A549 (cell line): ENCODE data around the gene NFIA. TPM values are rescaled to one million over a fixed set of nuclear protein-coding genes. Genes with fewer than 3 reads are reported as not detected.
A peak's percentile ranks its signal among the peaks of the same experiment; 100 is the strongest.

Experiments used
- ATAC-seq, 2 experiments: fragments of 200-7000 bp in 1 of 2; fragments of >200 bp in 1 of 2; cut with Nextera tagmentation in 1 of 2; cut with Tn5 transposase in 1 of 2; 3 replicates each; pipeline versions ENCODE4 v1.8.0 to v1.9.1; 2018 to 2020; ENCODE audit warnings: mild to moderate bottlenecking in 1 of 2, moderate library complexity in 1 of 2
- CTCF ChIA-PET: fragments of 300-600 bp; sonication (Branson Sonifier 250); formaldehyde crosslinking; extraction: SDS; loops from one replicate; lab custom pipeline; 2021; ENCODE audit warnings: antibody characterized with exemption, inconsistent platforms; lab: Yijun Ruan, JAX
- POLR2A ChIA-PET: fragments of 350-600 bp; formaldehyde crosslinking; extraction: SDS; loops from one replicate; lab custom pipeline; 2021; ENCODE audit warnings: antibody characterized with exemption, inconsistent platforms; lab: Yijun Ruan, JAX
- DNase-seq, 2 experiments: peaks; one replicate each; pipeline versions ENCODE4 v3.0.0 to v3.0.0-alpha.2; 2011 to 2016; ENCODE audit warnings: low read depth in 1 of 2, low spot score in 1 of 2
- FAIRE-seq: peaks from 2 replicates; lab custom pipeline; 2011; peaks lifted over from hg19 to GRCh38; lab: Jason Lieb, UNC
- H3K27ac ChIP-seq, 2 experiments: fragments of >200 bp; sonication (Bioruptor Twin); formaldehyde crosslinking; 3 replicates each; pipeline ENCODE4 v1.5.1; 2016 to 2017
- H3K4me1 ChIP-seq: fragments of >200 bp; sonication (Bioruptor Twin); formaldehyde crosslinking; 3 replicates; pipeline ENCODE4 v1.6.1; 2016
- H3K4me2 ChIP-seq: fragments of >200 bp; sonication (Bioruptor Twin); formaldehyde crosslinking; 3 replicates; pipeline ENCODE4 v1.6.1; 2016
- H3K4me3 ChIP-seq: fragments of >200 bp; sonication (Bioruptor Twin); formaldehyde crosslinking; 3 replicates; pipeline ENCODE4 v1.5.1; 2016
- H3K9me3 ChIP-seq: fragments of >200 bp; sonication (Bioruptor Twin); formaldehyde crosslinking; 3 replicates; pipeline ENCODE4 v1.6.1; 2016
- BCL3 ChIP-seq: fragments of >200 bp; sonication (Bioruptor Twin); formaldehyde crosslinking; IDR thresholded peaks from 3 replicates; pipeline ENCODE4 v1.6.1; 2016
- CBX8 ChIP-seq: fragments of 200-600 bp; sonication (generic); IDR thresholded peaks from 2 replicates; pipeline ENCODE4 v1.6.1; 2016
- EP300 ChIP-seq, 2 experiments: fragments of >200 bp; sonication (Bioruptor Twin); formaldehyde crosslinking; IDR thresholded peaks; 2 replicates in 1 of 2; 3 replicates in 1 of 2; pipeline ENCODE4 v1.6.1; 2016 to 2017
- FOSB ChIP-seq: fragments of 250-450 bp; sonication (Bioruptor Pico); IDR thresholded peaks from 2 replicates; pipeline ENCODE4 v1.5.0; 2020; ENCODE audit warnings: mild to moderate bottlenecking, moderate library complexity
- HDAC2 ChIP-seq: fragments of 200-600 bp; sonication (generic); IDR thresholded peaks from 2 replicates; pipeline ENCODE4 v1.6.1; 2016
- HMGXB4 ChIP-seq: fragments of 250-450 bp; sonication (Bioruptor Pico); IDR thresholded peaks from 2 replicates; pipeline ENCODE4 v1.5.0; 2021; ENCODE audit warnings: mild to moderate bottlenecking, moderate library complexity, borderline replicate concordance
- HOXB13 ChIP-seq: fragments of 250-450 bp; sonication (Bioruptor Pico); IDR thresholded peaks from 2 replicates; pipeline ENCODE4 v1.5.0; 2020; ENCODE audit warnings: low read depth, mild to moderate bottlenecking, moderate library complexity
- HOXB5 ChIP-seq: fragments of 250-450 bp; sonication (Bioruptor Pico); IDR thresholded peaks from 2 replicates; pipeline ENCODE4 v1.5.0; 2020; ENCODE audit warnings: mild to moderate bottlenecking, moderate library complexity
- MAFK ChIP-seq: fragments of 450-650 bp; IDR thresholded peaks from 2 replicates; pipeline ENCODE4 v1.6.1; 2014; ENCODE audit not compliant: partially characterized antibody
- NFE2L2 ChIP-seq: fragments of 150-350 bp; conservative IDR thresholded peaks from 2 replicates; pipeline ENCODE4 v1.6.1; 2014; ENCODE audit warnings: low read length
- NR3C1 ChIP-seq: fragments of >200 bp; sonication (Bioruptor Twin); formaldehyde crosslinking; IDR thresholded peaks from 3 replicates; pipeline ENCODE4 v1.6.1; 2017
- POLR2AphosphoS2 ChIP-seq: conservative IDR thresholded peaks from 2 replicates; pipeline ENCODE4 v1.6.1; 2012; ENCODE audit warnings: low read length, improper control_type of control experiment, inconsistent platforms
- RAD21 ChIP-seq, 2 experiments: fragments of >200 bp in 1 of 2; sonication (Bioruptor Twin) in 1 of 2; formaldehyde crosslinking in 1 of 2; IDR thresholded peaks in 1 of 2; conservative IDR thresholded peaks in 1 of 2; 2 replicates in 1 of 2; 3 replicates in 1 of 2; pipeline ENCODE4 v1.6.1; 2012 to 2018; ENCODE audit warnings: inconsistent platforms in 1 of 2
- RARB ChIP-seq: fragments of 250-450 bp; sonication (Bioruptor Pico); IDR thresholded peaks from 2 replicates; pipeline ENCODE4 v1.8.0; 2021; ENCODE audit warnings: mild to moderate bottlenecking, moderate library complexity
- RCOR1 ChIP-seq: fragments of 150-350 bp; IDR thresholded peaks from 2 replicates; pipeline ENCODE4 v1.6.1; 2014; ENCODE audit warnings: antibody characterized with exemption, low read length, low read depth
- SMC3 ChIP-seq: fragments of >200 bp; sonication (Bioruptor Twin); formaldehyde crosslinking; IDR thresholded peaks from 3 replicates; pipeline ENCODE4 v1.6.1; 2018; ENCODE audit warnings: inconsistent platforms
- TFCP2L1 ChIP-seq: fragments of 250-450 bp; sonication (Bioruptor Pico); IDR thresholded peaks from 2 replicates; pipeline ENCODE4 v1.5.0; 2021; ENCODE audit warnings: mild to moderate bottlenecking
- ZC3H11A ChIP-seq: fragments of 450-650 bp; IDR thresholded peaks from 2 replicates; pipeline ENCODE4 v1.6.1; 2014; ENCODE audit warnings: antibody characterized with exemption, mild to moderate bottlenecking
- ZNF302 ChIP-seq: fragments of 250-450 bp; sonication (Bioruptor Pico); IDR thresholded peaks from 2 replicates; pipeline ENCODE4 v1.9.0; 2021; ENCODE audit warnings: inconsistent platforms, mild to moderate bottlenecking, moderate library complexity
- WGBS: methylation state at CpG from one replicate; pipeline ENCODE4 v1.1.6; 2017; ENCODE audit errors: missing lambda C conversion rate; 5-methylcytosine and 5-hydroxymethylcytosine counted together
- polyA plus RNA-seq, 4 experiments: library from polyadenylated mRNA; depleted of rRNA in 3 of 4; stranded (reverse); fragments of >200 nt; fragmentation: RNase III in 1 of 4; extraction: RNeasy Plus Mini Kit Qiagen cat#74134 plus additional on column Dnase treatment in 1 of 4; gene quantifications; 2 replicates in 3 of 4; 3 replicates in 1 of 4; pipeline ENCODE4 v1.2.3, GENCODE V29; 2011 to 2017
- TF ChIP-seq, protein P1 (sequence below): fragments of 200-600 bp; sonication (generic); IDR thresholded peaks from 2 replicates; pipeline ENCODE4 v1.6.1; 2016; ENCODE audit warnings: antibody characterized with exemption, mild to moderate bottlenecking, moderate library complexity
- TF ChIP-seq, protein P2 (sequence below): IDR thresholded peaks from 2 replicates; pipeline ENCODE4 v1.6.1; 2012
- TF ChIP-seq, protein P3 (sequence below): IDR thresholded peaks from 2 replicates; pipeline ENCODE4 v1.6.1; 2012; ENCODE audit warnings: low read depth, borderline replicate concordance
- TF ChIP-seq, protein P4 (sequence below): fragments of >200 bp; sonication (Bioruptor Twin); formaldehyde crosslinking; IDR thresholded peaks from 3 replicates; pipeline ENCODE4 v1.5.1; 2016

NFIA gene
- polyA plus RNA-seq, 2 of the 4 experiments (the other 2 are of a cell fraction) = 6.5 to 25.8 TPM

DNA sequence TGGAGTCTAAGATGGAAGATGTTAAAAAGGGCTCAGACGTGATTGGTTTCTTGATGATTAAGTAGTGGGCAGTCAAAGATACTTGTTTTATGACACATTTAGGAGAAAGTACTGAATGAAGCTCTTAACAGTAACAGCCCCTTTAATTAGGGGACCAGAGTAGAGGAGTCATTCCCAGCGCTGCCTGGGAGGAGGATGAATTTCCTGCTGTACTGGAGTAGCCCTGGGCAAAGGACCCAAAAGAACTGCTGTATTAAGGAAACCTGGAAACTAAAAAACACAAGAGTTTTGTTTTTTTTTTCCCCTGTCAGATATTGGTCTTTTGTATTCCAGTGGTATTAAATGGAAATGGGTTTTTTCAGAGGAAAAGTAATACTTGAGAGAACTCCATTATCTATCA is 126.5 kb downstream of the NFIA start:
- peaks cover 12% of the 10 kb centered on the region; the same call in 2 of the 3 replicates for H3K4me1 ChIP-seq
- ATAC-seq = no peak
- DNase-seq = no peak
- POLR2A ChIA-PET = no interaction called here
- no peak for TF ChIP-seq POLR2AphosphoS2
- TF ChIP-seq, protein P1, sequence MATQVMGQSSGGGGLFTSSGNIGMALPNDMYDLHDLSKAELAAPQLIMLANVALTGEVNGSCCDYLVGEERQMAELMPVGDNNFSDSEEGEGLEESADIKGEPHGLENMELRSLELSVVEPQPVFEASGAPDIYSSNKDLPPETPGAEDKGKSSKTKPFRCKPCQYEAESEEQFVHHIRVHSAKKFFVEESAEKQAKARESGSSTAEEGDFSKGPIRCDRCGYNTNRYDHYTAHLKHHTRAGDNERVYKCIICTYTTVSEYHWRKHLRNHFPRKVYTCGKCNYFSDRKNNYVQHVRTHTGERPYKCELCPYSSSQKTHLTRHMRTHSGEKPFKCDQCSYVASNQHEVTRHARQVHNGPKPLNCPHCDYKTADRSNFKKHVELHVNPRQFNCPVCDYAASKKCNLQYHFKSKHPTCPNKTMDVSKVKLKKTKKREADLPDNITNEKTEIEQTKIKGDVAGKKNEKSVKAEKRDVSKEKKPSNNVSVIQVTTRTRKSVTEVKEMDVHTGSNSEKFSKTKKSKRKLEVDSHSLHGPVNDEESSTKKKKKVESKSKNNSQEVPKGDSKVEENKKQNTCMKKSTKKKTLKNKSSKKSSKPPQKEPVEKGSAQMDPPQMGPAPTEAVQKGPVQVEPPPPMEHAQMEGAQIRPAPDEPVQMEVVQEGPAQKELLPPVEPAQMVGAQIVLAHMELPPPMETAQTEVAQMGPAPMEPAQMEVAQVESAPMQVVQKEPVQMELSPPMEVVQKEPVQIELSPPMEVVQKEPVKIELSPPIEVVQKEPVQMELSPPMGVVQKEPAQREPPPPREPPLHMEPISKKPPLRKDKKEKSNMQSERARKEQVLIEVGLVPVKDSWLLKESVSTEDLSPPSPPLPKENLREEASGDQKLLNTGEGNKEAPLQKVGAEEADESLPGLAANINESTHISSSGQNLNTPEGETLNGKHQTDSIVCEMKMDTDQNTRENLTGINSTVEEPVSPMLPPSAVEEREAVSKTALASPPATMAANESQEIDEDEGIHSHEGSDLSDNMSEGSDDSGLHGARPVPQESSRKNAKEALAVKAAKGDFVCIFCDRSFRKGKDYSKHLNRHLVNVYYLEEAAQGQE = no peak
- no peak for TF ChIP-seq BCL3
- TF ChIP-seq CBX8 = no peak
- TF ChIP-seq, protein P2, sequence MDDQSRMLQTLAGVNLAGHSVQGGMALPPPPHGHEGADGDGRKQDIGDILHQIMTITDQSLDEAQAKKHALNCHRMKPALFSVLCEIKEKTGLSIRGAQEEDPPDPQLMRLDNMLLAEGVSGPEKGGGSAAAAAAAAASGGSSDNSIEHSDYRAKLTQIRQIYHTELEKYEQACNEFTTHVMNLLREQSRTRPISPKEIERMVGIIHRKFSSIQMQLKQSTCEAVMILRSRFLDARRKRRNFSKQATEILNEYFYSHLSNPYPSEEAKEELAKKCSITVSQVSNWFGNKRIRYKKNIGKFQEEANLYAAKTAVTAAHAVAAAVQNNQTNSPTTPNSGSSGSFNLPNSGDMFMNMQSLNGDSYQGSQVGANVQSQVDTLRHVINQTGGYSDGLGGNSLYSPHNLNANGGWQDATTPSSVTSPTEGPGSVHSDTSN = no peak
- no peak for TF ChIP-seq NR3C1
- no peak for TF ChIP-seq HMGXB4 (CRISPR knock-in tag)
- no peak for TF ChIP-seq NFE2L2
- TF ChIP-seq ZNF302 (CRISPR knock-in tag) = no peak
- TF ChIP-seq TFCP2L1 = no peak
- TF ChIP-seq ZC3H11A = no peak
- TF ChIP-seq HOXB13 (CRISPR knock-in tag) = no peak
- no peak for TF ChIP-seq EP300 (IDR thresholded peaks at IDR 0.05)
- no peak for TF ChIP-seq HDAC2
- no peak for TF ChIP-seq RCOR1
- TF ChIP-seq HOXB5 = no peak
- TF ChIP-seq, protein P3, sequence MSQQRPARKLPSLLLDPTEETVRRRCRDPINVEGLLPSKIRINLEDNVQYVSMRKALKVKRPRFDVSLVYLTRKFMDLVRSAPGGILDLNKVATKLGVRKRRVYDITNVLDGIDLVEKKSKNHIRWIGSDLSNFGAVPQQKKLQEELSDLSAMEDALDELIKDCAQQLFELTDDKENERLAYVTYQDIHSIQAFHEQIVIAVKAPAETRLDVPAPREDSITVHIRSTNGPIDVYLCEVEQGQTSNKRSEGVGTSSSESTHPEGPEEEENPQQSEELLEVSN = no peak
- TF ChIP-seq, all 56 proteins: peak for 0
- no peak overlapping the region for H3K4me3 ChIP-seq
- no peak for FAIRE-seq
- CTCF ChIA-PET = interaction anchor here (1.7 kb wide), 1 partner anchor 159 kb away, joined by 6 read pairs; no protein-coding TSS in a partner anchor
- no peaks in the 10 kb centered on the region for H3K9me3 ChIP-seq
- H3K27ac ChIP-seq = no peak overlapping the region
- 85% methylated on average over 2 of the region's 2 CpGs for WGBS
- no peak overlapping the region for H3K4me2 ChIP-seq

DNA sequence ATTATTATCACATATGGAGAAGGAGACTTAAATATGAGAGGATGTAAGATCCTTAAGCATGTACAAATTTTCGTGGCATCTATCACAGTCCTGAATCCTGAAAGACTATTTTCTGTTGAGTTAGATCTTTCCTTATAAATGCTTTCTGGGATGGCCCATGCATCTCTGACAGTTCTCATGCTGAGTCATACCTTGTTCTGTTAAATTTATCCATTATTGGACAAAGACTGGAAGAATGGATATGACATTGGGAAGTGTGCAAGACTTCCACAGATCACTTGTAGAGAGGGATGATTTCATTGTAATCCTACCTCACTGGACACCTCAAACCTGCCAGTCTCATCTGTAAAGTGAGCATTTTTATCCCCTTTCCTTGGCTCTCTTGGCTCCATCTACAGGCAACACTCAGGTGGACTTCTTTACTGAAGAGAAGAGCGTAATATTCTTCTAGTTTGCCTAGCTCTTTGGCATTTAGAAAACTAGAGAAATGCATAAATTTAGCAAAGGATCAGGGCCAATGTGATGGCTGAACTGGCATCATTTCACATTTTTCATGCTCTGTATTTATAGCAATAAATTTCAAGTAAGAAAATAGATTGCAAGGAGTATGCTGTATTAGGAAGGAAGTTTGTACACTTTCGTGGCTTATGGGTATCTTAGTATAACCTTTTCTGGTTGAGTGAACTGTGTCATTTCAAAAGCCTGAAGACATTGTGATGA is 128.2 kb downstream of the NFIA start:
- peak in 1 of 2 experiments; percentile 18 for DNase-seq
- H3K4me2 ChIP-seq = peak overlapping the region; percentile 2; the same call in 1 of the 3 replicates
- peak in 1 of 2 experiments; percentile 60; a peak in 2 of 6 replicates for ATAC-seq
- no peak overlapping the region for H3K4me3 ChIP-seq
- POLR2A ChIA-PET = no interaction called here
- TF ChIP-seq, protein P4, sequence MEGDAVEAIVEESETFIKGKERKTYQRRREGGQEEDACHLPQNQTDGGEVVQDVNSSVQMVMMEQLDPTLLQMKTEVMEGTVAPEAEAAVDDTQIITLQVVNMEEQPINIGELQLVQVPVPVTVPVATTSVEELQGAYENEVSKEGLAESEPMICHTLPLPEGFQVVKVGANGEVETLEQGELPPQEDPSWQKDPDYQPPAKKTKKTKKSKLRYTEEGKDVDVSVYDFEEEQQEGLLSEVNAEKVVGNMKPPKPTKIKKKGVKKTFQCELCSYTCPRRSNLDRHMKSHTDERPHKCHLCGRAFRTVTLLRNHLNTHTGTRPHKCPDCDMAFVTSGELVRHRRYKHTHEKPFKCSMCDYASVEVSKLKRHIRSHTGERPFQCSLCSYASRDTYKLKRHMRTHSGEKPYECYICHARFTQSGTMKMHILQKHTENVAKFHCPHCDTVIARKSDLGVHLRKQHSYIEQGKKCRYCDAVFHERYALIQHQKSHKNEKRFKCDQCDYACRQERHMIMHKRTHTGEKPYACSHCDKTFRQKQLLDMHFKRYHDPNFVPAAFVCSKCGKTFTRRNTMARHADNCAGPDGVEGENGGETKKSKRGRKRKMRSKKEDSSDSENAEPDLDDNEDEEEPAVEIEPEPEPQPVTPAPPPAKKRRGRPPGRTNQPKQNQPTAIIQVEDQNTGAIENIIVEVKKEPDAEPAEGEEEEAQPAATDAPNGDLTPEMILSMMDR = peak; percentile 21; the same call in 1 of the 3 replicates
- TF ChIP-seq EP300 (IDR thresholded peaks at IDR 0.05) = no peak
- peak; percentile 33 for TF ChIP-seq MAFK
- no peak for TF ChIP-seq RCOR1
- 0 out of 3 replicates have a peak, but pooled peaks have one; percentile 25 for TF ChIP-seq SMC3
- no peak for TF ChIP-seq RARB (CRISPR knock-in tag)
- TF ChIP-seq FOSB (CRISPR knock-in tag) = no peak
- TF ChIP-seq RAD21 (conservative IDR thresholded peaks at IDR 0.05 in 1 of 2, IDR thresholded peaks at IDR 0.05 in 1 of 2) = peak; percentile 20 to 35; a peak in 2 of 5 replicates
- TF ChIP-seq, protein P2 = no peak
- TF ChIP-seq, all 56 proteins: peak for 4
- 85% methylated on average over 3 of the region's 3 CpGs for WGBS
- Histone ChIP-seq H3K4me1 (peaks cover 18% of the 10 kb centered on the region), H3K9me3 (no peaks in the 10 kb centered on the region), H3K27ac (peak overlapping the region in 1 of 2 experiments; percentile 38; a peak in 2 of 6 replicates)
- no peak for FAIRE-seq
- CTCF ChIA-PET = interaction anchor here (1.7 kb wide), 1 partner anchor 161 kb away, joined by 6 read pairs; no protein-coding TSS in a partner anchor
